Keratinocyte (primary cell): Measurements from ENCODE around the gene RTN3. TPM values are rescaled to one million over a fixed set of nuclear protein-coding genes. Genes with fewer than 3 reads are reported as not detected.

ENCODE experiments used
- DNase-seq: peaks from one replicate; pipeline ENCODE4 v3.0.0-alpha.2; 2011; ENCODE audit warnings: low read depth, missing footprints, low spot score
- FAIRE-seq: peaks from 2 replicates; lab custom pipeline; 2011; peaks lifted over from hg19 to GRCh38; lab: Jason Lieb, UNC
- H2AFZ ChIP-seq: 2 replicates; pipeline ENCODE4 v1.6.0; 2012; ENCODE audit warnings: low read length, control low read depth, inconsistent platforms; ENCODE audit not compliant: control insufficient read depth
- H3K27ac ChIP-seq: 2 replicates; pipeline ENCODE4 v1.5.1; 2011; ENCODE audit warnings: low read length; ENCODE audit not compliant: control insufficient read depth, insufficient read depth
- H3K27me3 ChIP-seq: 3 replicates; pipeline ENCODE4 v1.6.0; 2011; ENCODE audit warnings: low read length; ENCODE audit not compliant: control insufficient read depth, insufficient read depth; ENCODE audit errors: extremely low read depth
- H3K36me3 ChIP-seq, 2 experiments: 2 replicates in 1 of 2; 3 replicates in 1 of 2; pipeline ENCODE4 v1.5.1; 2011; ENCODE audit warnings: low read length in 2 of 2, mild to moderate bottlenecking in 1 of 2; ENCODE audit not compliant: control insufficient read depth in 2 of 2, insufficient read depth in 2 of 2; ENCODE audit errors: extremely low read depth in 1 of 2
- H3K4me1 ChIP-seq: 3 replicates; pipeline ENCODE4 v1.5.1; 2011; ENCODE audit warnings: low read length; ENCODE audit not compliant: control insufficient read depth, insufficient read depth; ENCODE audit errors: extremely low read depth
- H3K4me2 ChIP-seq: 3 replicates; pipeline ENCODE4 v1.6.0; 2011; ENCODE audit warnings: low read depth, low read length; ENCODE audit not compliant: control insufficient read depth, insufficient read depth; ENCODE audit errors: extremely low read depth
- H3K4me3 ChIP-seq, 3 experiments: fragments of 200-600 bp in 1 of 3; sonication (generic) in 1 of 3; 2 replicates in 2 of 3; 3 replicates in 1 of 3; pipeline ENCODE4 v1.5.1; 2011 to 2016; ENCODE audit warnings: low read length in 3 of 3, mild to moderate bottlenecking in 3 of 3, control low read depth in 2 of 3, inconsistent platforms in 1 of 3, low read depth in 1 of 3, mixed read lengths in 1 of 3, mixed run types in 1 of 3, moderate library complexity in 1 of 3; ENCODE audit not compliant: control insufficient read depth in 2 of 3, insufficient read depth in 2 of 3; ENCODE audit errors: extremely low read depth in 1 of 3
- H3K79me2 ChIP-seq: 2 replicates; pipeline ENCODE4 v1.6.0; 2012; ENCODE audit warnings: low read length; ENCODE audit not compliant: control insufficient read depth, insufficient read depth
- H3K9ac ChIP-seq: 3 replicates; pipeline ENCODE4 v1.6.0; 2011; ENCODE audit warnings: low read length; ENCODE audit not compliant: control insufficient read depth, insufficient read depth; ENCODE audit errors: extremely low read depth
- H3K9me1 ChIP-seq: 3 replicates; pipeline ENCODE4 v1.6.0; 2011; ENCODE audit warnings: low read length; ENCODE audit not compliant: control insufficient read depth, insufficient read depth; ENCODE audit errors: extremely low read depth
- H3K9me3 ChIP-seq: 2 replicates; pipeline ENCODE4 v1.5.1; 2012; ENCODE audit warnings: low read depth, low read length; ENCODE audit not compliant: control insufficient read depth
- H4K20me1 ChIP-seq: 3 replicates; pipeline ENCODE4 v1.6.0; 2011; ENCODE audit warnings: low read length; ENCODE audit not compliant: control insufficient read depth, insufficient read depth; ENCODE audit errors: extremely low read depth
- CTCF ChIP-seq, 3 experiments: IDR thresholded peaks in 1 of 3; conservative IDR thresholded peaks in 1 of 3; optimal IDR thresholded peaks in 1 of 3; 2 replicates in 2 of 3; 3 replicates in 1 of 3; pipeline versions ENCODE3 to v1.5.1; 2011; ENCODE audit warnings: low read length in 3 of 3, mild to moderate bottlenecking in 3 of 3, moderate library complexity in 2 of 3, control low read depth in 1 of 3, inconsistent platforms in 1 of 3; ENCODE audit not compliant: insufficient read depth in 2 of 3; ENCODE audit errors: extremely low read depth in 1 of 3
- EZH2 ChIP-seq: IDR thresholded peaks from one replicate; pipeline ENCODE4 v1.6.1; 2012; ENCODE audit warnings: inconsistent platforms, mild to moderate bottlenecking, low read length, moderate library complexity
- dilution Hi-C: fragments of 300-500 bp; cut with MboI; formaldehyde crosslinking; loops from one replicate; pipeline ENCODE4 v1.7.0; 2020; ENCODE audit warnings: low sequenced_read_pairs; ENCODE audit not compliant: extremely low pct_ligation_motif_present
- polyA plus RNA-seq, 5 experiments: library from polyadenylated mRNA; depleted of rRNA in 3 of 5; stranded (reverse) in 3 of 5; stranded (forward) in 1 of 5; unstranded in 1 of 5; fragments of >200 nt; gene quantifications; 1 replicate in 1 of 5; 2 replicates in 3 of 5; 3 replicates in 1 of 5; pipeline versions ENCODE4 v1.2.1 to v1.2.3, GENCODE V29; 2011 to 2012; ENCODE audit warnings: missing spikeins in 2 of 5, low read depth in 1 of 5, low replicate concordance in 1 of 5

The RTN3 gene
- polyA plus RNA-seq, 1 donor (not counting 4 experiments of a cell fraction or from before 2014, with no cell fraction given) = 50.8 TPM

GRCh38 chr11:63779039-63779438, 97.7 kb downstream of the RTN3 start:
- H3K9me3 ChIP-seq = no peaks in the 10 kb centered on the region
- DNase-seq (no peak), FAIRE-seq (no peak)
- no peaks in the 10 kb centered on the region for H3K36me3 ChIP-seq
- H2AFZ ChIP-seq = no peak overlapping the region
- dilution Hi-C loops = no loop called here
- no peaks in the 10 kb centered on the region for H3K4me1 ChIP-seq
- no peak overlapping the region for H3K4me2 ChIP-seq
- no peak overlapping the region for H3K4me3 ChIP-seq
- no peaks in the 10 kb centered on the region for H3K9me1 ChIP-seq
- no peaks in the 10 kb centered on the region for H3K79me2 ChIP-seq
- no peak for TF ChIP-seq EZH2
- TF ChIP-seq CTCF (optimal IDR thresholded peaks at IDR 0.05 in 1 of 3, IDR thresholded peaks at IDR 0.05 in 1 of 3, conservative IDR thresholded peaks at IDR 0.05 in 1 of 3; ENCODE audit: extremely low read depth in 1 of 3, insufficient read depth in 2 of 3, low read length in 3 of 3) = no peak
- H4K20me1 ChIP-seq = no peaks in the 10 kb centered on the region
- no peak overlapping the region for H3K9ac ChIP-seq
- H3K27me3 ChIP-seq = no peaks in the 10 kb centered on the region
- H3K27ac ChIP-seq = no peak overlapping the region

- no peaks in the 10 kb centered on the region for H3K27me3 ChIP-seq
- no peak overlapping the region for H2AFZ ChIP-seq
- H3K4me1 ChIP-seq = no peaks in the 10 kb centered on the region
- dilution Hi-C loops = no loop called here
- H4K20me1 ChIP-seq = no peaks in the 10 kb centered on the region
- H3K9ac ChIP-seq = no peak overlapping the region
- FAIRE-seq (no peak), DNase-seq (no peak)
- no peak for TF ChIP-seq CTCF (optimal IDR thresholded peaks at IDR 0.05 in 1 of 3, IDR thresholded peaks at IDR 0.05 in 1 of 3, conservative IDR thresholded peaks at IDR 0.05 in 1 of 3; ENCODE audit: extremely low read depth in 1 of 3, insufficient read depth in 2 of 3, low read length in 3 of 3)
- TF ChIP-seq EZH2 = no peak
- H3K27ac ChIP-seq = no peak overlapping the region
- H3K4me2 ChIP-seq = no peak overlapping the region
- no peaks in the 10 kb centered on the region for H3K36me3 ChIP-seq
- no peaks in the 10 kb centered on the region for H3K9me1 ChIP-seq
- no peaks in the 10 kb centered on the region for H3K9me3 ChIP-seq
- H3K4me3 ChIP-seq = no peak overlapping the region
- no peaks in the 10 kb centered on the region for H3K79me2 ChIP-seq
Observed at GRCh38 chr11:63782749-63783148, 101.4 kb downstream of the RTN3 start.
